Fibroblast of pulmonary artery (primary cell): ENCODE data around the gene LURAP1L.

Source experiments
- DNase-seq: peaks from one replicate; pipeline ENCODE4 v3.0.0-alpha.2; 2010; ENCODE audit warnings: low read depth
- H3K4me3 ChIP-seq: replicated peaks from 2 replicates; pipeline ENCODE4 v1.5.1; 2011; ENCODE audit warnings: low read depth, mild to moderate bottlenecking, control low read depth, low read length, moderate library complexity
- TF ChIP-seq, protein P1 (sequence below): IDR thresholded peaks from 2 replicates; pipeline ENCODE4 v1.5.1; 2011; ENCODE audit warnings: mild to moderate bottlenecking, control low read depth, low read length, inconsistent platforms; ENCODE audit errors: missing control alignments

Gene LURAP1L

DNA sequence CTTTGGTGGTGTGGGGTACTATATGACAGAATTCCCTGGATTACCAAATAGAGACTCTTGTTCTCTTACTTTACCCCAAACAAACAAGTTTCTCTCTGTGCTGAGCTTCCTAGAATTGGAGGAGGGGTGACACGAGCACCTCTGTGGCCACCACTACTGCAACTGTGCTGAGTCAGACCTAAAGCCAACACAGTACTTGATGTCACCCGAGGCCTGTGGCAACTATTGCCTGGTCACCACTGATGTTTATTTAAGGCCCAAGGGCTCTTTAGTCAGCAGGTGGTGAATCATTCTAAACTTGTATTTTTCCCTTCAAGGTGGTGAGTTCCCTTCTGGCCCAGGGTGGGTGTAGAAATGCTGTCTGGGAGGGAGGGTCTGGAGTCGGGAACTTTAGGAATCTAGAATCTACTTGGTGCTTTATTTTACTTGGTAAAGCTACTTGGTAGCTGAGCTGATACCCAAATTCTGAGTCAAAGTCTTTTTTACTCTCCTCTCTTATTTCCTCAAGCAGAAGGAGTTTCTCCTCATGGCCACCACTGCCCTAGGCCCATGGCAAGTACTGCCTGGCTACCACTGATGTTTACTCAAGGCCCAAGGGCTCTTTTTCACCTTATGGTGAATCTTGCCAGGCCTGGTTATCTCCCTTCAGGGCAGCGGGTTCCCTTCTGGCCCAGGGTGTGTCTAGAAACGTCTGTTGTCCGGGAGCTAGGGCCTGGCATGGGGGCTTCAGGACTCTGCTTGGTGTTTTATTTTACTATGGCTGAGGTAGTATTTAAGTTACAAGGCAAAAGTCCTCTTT is 9.8 kb downstream of the LURAP1L start:
- peak; percentile 74 for DNase-seq
- no peak overlapping the region for H3K4me3 ChIP-seq
- TF ChIP-seq, protein P1, sequence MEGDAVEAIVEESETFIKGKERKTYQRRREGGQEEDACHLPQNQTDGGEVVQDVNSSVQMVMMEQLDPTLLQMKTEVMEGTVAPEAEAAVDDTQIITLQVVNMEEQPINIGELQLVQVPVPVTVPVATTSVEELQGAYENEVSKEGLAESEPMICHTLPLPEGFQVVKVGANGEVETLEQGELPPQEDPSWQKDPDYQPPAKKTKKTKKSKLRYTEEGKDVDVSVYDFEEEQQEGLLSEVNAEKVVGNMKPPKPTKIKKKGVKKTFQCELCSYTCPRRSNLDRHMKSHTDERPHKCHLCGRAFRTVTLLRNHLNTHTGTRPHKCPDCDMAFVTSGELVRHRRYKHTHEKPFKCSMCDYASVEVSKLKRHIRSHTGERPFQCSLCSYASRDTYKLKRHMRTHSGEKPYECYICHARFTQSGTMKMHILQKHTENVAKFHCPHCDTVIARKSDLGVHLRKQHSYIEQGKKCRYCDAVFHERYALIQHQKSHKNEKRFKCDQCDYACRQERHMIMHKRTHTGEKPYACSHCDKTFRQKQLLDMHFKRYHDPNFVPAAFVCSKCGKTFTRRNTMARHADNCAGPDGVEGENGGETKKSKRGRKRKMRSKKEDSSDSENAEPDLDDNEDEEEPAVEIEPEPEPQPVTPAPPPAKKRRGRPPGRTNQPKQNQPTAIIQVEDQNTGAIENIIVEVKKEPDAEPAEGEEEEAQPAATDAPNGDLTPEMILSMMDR, result no peak

DNA sequence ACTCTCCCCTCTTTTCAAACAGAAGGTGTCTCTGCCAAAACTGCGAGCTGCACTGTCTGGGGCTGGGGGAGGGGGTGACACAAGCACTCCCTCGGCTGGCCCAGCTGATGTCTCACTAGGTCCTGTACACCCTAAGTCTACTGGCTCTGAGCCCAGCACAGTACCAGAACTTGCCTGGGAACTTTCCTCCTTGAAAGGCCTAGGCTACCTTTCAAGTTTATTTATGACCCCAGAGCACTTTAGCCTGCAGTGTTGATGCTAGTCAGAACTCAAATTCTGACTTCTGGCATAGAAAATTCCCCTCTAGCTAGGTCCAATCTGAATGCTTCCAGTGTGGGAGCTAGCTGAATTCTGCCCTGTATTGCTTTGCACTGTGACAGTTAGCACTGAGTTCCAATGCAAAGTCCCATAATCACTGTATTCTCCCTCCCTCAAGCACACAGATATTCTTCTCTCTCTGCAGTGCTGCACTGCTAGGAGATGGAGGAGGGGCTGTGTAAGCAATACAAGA is 10.5 kb downstream of the LURAP1L start:
- TF ChIP-seq, protein P1, result no peak
- no peak for DNase-seq

DNA sequence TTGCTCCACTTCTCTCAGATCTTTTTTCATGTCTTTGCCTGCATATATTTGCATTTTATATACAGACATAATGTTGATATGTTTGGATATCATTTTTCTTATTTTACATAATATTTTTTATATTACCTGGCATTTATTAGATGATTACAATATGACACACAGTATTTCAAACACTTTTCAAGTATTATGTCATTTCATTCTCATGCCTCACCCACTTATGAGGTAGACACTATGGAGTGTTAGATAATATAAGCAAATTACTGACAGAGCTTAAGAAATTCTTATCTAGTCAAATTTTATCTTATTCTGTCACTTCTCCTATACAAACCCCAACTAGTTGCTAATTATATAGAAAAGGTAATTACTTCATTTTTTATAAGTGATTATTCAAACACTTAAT is 11.1 kb downstream of the LURAP1L start:
- no peak for DNase-seq
- no peak overlapping the region for H3K4me3 ChIP-seq
- TF ChIP-seq, protein P1, result no peak

More for the DNA sequence above, 10.5 kb downstream of the LURAP1L start:
- H3K4me3 ChIP-seq, result no peak overlapping the region

DNA sequence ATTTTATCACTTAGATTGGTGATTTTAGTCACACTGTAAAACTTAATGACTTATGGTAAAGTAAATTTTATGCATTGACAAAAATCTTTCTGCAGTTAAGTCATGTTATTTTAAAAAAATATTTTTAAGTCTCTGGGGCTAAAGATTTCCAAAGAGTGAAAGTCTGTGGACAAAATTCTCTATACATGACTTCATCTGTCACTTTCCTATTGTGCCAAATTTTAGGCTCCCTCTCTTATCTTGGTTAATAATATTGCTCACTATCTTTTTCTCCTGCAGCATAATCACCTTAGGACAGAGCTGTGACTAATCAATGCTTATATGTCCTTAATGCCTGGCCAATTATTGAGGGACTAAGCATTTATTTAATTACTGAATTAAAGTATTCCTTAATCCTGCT is 15.2 kb downstream of the LURAP1L start:
- H3K4me3 ChIP-seq, result no peak overlapping the region
- TF ChIP-seq, protein P1, result no peak
- DNase-seq, result no peak

DNA sequence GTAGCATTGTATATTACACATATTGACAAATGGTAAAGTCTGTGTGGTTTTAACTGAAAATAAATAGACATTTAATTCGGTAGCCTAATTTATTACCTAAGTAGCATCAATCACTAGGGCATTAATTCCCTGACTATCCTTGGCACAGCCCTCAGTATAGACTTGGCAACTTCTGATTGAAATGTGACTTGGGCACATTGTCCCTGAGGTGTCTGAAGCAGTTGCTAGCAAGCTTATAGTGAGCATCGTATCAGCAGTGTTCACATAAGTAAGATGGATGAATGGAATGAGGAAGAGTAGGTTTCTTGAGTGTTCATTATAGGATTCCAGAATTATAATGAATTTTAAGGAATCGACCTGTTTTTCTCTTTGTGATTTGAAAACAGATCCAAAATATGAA is 16.1 kb downstream of the LURAP1L start:
- TF ChIP-seq, protein P1, result no peak
- no peak for DNase-seq
- no peak overlapping the region for H3K4me3 ChIP-seq

DNA sequence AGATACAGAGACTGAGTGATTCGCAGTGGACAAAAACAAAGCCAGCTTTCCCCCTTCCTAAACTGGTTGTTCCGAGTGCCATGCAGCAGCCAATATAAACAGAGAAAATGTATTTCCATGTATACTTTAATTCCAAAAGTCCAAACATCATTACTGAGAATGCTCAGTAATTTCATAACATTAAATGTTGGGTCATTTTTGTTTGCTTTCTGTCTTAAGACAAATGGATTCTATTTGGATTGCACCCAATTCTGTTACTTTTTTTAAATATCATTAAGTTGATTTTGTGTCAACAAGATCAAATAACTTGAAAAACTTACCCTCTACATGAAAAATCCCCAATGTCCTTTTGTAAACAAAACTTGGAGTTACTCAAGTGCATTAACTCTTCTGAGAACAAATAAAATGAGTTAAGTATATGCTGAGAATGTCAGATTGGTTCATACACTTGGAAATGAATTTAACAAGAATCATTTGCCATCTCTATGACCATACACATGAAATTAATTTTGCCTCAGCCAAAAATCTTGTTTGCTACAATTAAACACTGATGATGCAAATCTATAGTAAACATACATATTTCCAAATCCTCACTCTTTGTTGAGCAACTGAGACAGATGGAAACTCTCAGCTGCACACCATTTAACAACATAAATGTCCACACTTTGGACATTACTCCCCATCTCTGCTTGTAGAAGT is 19.4 kb downstream of the LURAP1L start:
- peak; percentile 56 for DNase-seq
- no peak overlapping the region for H3K4me3 ChIP-seq
- TF ChIP-seq, protein P1, result no peak
